Subcutaneous preadipocyte (primary cell): Measurements from ENCODE around the gene EDRF1. TPM values are rescaled to one million over a fixed set of nuclear protein-coding genes. Genes with fewer than 3 reads are reported as not detected.

ENCODE experiments used
- total RNA-seq: library from RNA; depleted of rRNA; stranded (reverse); fragments of >200 nt; gene quantifications from 2 replicates; pipeline ENCODE4 v1.2.3, GENCODE V29; 2012

The EDRF1 gene
- total RNA-seq, result 18.4 and 27.6 TPM in 2 replicates

DNA sequence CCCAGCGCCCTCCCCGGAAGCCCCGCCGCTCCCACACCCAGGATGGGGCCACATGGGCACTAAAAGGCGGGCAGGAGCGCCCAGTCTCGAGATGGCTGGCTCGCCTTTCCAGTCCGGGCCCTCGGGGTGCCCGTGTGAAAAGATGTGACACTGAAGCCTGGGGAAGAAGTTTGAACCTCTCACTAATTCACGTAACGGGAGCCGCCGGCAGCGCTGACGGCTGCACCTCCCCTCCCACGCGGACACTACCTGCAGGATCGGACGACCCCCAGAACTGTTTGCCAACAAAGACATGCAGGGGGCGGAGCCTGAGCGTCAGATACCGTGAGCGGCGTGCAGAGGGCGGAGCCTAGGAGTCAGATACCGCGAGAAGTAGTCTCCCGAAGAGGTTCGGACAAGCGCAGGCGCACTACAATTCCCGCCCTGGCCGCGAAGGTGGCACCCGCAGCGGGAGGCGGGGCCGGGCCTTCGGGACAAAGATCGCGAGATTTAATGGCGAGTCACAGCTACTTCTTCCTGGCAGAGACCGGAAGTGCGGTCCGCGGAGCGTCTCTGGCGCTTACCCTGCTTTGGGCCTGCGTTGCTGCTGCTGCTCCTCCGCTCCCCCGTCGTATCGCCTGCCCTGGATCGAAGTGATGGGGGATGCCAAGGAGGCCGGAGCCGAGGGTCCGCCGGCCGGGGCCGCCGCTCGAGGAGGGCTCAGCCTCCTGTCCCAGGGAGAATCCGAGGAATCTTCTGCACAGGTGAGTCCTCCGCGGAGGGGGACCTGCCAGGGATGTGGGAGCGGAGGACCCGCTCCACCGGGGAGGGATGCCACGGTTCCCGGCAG lies at the start of gene EDRF1:
Gene EDRF1 (plus strand): TSS at position 537 of the 829 bp plus-strand sequence. CDS start 99 bp downstream, at position 636.

DNA sequence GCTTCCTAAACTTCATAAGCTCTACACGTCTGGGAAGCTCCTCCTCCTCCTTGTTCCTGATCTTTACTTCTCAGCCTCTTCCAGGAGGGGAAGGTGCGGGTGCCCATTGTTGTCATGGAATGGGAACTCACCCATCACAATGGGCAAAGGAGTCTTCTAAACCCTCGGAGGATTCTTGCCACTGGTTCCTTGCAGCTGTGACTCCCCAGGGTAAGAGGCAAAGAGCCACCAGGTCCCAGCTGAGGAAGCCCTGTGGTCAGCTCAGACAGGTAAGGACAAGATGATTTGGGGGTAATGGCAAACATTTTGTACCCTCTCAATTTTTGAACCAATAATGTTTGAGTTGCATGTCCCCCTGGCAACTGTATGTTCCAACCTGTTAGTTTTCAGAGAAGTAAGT lies 36.4 kb upstream of the EDRF1 start, which contains the start of gene TEX36:
Gene TEX36 (minus strand): TSS at position 101 of the 400 bp plus-strand sequence. CDS start 174 bp downstream, outside the sequence.

GRCh38 chr10:125775491-125776106 lies 56.1 kb downstream of the EDRF1 start, which contains the start of gene MMP21:
MMP21 (minus strand) TSS chr10:125775821; CDS start chr10:125775821, 0 bp downstream.

Other genes with a start within 250 kb of the EDRF1 start
- not detected in 2 replicates for gene TEX36, start 36.5 kb upstream of the EDRF1 start, total RNA-seq
- gene MMP21, start 56.1 kb downstream of the EDRF1 start, total RNA-seq, result 0.20 TPM in 1 of 2 replicates, not detected in the other
- gene UROS, start 103.5 kb downstream of the EDRF1 start, total RNA-seq, result 77.4 and 79.4 TPM in 2 replicates
- 46.3 and 50.0 TPM in 2 replicates for gene BCCIP, start 103.8 kb downstream of the EDRF1 start, total RNA-seq
- gene DHX32, start 161.6 kb downstream of the EDRF1 start, total RNA-seq, result 25.7 and 30.3 TPM in 2 replicates
- 0.20 and 0.73 TPM in 2 replicates for gene FANK1, start 176.9 kb downstream of the EDRF1 start, total RNA-seq